Fibroblast of pulmonary artery (primary cell): ENCODE data around the gene TAB2.
"Not testable (repeated sequence)": the region's sequence is repeated elsewhere in the genome, so short reads cannot be mapped to it uniquely, and the experiment has no call there.

ENCODE experiments used
- DNase-seq: peaks from one replicate; pipeline ENCODE4 v3.0.0-alpha.2; 2010; ENCODE audit warnings: low read depth
- H3K4me3 ChIP-seq: replicated peaks from 2 replicates; pipeline ENCODE4 v1.5.1; 2011; ENCODE audit warnings: low read depth, mild to moderate bottlenecking, control low read depth, low read length, moderate library complexity
- CTCF ChIP-seq: IDR thresholded peaks from 2 replicates; pipeline ENCODE4 v1.5.1; 2011; ENCODE audit warnings: mild to moderate bottlenecking, control low read depth, low read length, inconsistent platforms; ENCODE audit errors: missing control alignments

Gene TAB2

DNA sequence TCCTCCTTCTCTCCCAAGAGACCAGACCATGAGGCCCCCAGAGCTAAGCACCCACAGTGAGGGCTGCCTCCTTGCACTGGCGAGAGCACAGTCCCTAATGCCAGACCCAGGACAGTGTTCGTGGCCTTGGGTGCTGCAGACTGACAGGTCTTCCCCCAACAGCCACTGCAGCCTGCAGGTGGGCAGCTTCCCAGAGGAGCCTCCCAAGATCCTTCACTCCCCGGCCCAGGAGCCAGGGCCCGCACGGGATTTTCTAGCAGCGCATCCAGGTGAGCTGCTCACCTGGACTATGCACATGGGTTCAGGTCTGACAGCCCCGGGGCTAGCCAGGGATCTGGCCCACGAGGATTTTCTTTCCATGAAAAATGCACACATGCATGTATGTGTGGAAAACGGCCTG, 124.2 kb downstream of the TAB2 start:
- no peak for DNase-seq
- TF ChIP-seq CTCF, result no peak
- no peak overlapping the region for H3K4me3 ChIP-seq

DNA sequence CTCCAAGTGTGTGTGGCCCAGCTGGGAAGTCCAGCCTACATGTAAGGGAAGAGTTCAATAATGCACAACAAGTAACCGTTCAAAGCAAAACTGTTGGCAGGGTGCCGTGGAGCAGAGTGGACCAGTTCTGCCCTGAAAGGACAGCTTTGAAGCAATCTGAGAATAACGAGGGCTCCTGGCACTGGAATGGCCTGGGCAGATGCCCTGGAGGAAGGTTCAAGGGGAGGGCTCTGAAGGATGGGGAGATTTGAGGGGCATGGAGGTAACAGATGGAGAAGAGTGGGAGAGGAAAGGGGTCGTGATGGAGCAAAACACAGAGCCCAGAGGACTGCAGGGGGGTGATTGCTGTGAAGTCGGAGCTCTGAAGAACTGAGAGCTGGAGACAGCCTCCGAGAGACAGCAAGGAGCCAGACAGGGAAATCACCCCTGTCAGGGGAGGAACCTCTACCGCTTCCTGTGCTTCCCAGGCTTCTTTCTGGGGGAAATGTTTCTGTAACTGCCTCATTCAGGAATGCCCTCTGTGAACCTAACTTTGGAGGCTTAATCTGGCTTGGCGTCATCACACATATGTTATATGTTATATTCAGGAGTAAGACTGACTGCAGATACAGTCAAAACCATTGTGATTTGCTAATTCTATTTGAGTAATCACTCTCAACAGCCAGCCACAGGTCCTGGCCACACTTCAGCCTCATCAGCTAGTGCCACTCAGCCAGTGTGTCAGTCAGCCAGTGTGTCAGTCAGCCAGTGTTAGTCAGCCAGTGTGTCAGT, 126.1 kb downstream of the TAB2 start:
- no peak for TF ChIP-seq CTCF
- DNase-seq, result peak; percentile 87
- H3K4me3 ChIP-seq, result no peak overlapping the region

DNA sequence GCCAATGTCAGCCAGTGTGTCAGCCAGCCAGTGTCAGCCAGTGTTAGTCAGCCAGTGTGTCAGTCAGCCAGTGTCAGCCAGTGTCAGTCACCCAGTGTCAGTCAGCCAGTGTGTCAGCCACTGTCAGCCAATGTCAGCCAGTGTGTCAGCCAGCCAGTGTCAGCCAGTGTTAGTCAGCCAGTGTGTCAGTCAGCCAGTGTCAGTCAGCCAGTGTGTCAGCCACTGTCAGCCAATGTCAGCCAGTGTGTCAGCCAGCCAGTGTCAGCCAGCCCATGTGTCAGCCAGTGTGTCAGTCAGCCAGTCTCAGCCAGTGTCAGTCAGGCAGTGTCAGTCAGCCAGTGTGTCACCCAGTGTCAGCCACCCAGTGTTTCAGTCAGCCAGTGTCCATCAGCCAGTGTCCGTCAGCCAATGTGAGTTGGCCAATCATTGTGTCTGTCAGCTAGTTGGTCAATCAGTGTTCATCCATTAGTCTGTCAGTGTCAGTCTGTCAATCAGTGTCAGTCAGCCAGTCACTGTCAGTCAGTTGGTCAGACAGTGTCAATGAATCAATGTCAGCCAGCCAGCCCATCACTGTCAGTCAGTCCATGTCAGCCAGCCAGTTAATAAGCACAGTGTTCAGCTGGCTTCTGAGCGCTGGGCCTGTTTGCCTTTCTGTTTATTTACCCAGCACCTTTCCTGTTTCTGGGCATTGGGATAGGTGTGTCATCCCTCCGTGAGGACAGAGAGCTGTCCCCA, 127.0 kb downstream of the TAB2 start:
- not testable (repeated sequence) for DNase-seq, H3K4me3 ChIP-seq

DNA sequence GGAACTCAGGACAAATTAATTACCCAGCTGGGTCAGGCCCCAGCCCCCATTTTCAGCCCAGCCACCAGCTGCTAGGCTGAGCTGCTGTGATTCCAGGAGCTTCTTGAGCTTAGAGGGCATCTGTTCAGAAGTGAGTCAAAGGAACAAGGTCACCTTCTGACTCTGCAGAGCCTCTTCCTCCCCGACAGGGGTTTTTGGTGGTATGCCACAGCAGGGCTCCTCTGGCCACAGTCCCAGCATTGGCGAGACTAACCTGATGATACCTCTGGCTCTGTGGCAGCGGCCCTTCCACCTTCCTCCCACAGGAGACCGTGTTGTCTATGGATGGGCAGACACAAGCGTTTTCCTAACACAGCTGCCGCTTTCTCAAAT, 127.6 kb downstream of the TAB2 start:
- no peak for TF ChIP-seq CTCF
- DNase-seq, result no peak
- no peak overlapping the region for H3K4me3 ChIP-seq

DNA sequence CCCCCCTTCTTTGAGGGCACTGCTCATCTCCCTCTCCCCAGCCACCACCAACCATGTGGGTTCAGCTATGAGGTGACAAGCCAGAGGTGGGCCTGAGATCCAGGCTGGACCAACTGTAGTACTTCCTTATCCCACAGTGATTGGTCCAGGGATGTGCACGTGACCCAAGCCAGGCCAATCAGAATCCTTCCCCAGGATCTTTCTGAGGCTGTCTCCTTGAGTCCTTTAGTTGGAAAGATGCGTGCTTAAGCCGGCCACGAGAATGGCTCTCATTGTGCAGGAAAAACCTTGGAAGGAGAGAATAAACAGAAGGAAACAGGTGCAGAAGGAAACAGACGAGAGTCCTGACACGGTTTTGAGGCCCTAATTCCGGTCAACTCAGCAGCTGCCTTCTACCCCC, 128.1 kb downstream of the TAB2 start:
- no peak for TF ChIP-seq CTCF
- no peak overlapping the region for H3K4me3 ChIP-seq
- DNase-seq, result no peak

DNA sequence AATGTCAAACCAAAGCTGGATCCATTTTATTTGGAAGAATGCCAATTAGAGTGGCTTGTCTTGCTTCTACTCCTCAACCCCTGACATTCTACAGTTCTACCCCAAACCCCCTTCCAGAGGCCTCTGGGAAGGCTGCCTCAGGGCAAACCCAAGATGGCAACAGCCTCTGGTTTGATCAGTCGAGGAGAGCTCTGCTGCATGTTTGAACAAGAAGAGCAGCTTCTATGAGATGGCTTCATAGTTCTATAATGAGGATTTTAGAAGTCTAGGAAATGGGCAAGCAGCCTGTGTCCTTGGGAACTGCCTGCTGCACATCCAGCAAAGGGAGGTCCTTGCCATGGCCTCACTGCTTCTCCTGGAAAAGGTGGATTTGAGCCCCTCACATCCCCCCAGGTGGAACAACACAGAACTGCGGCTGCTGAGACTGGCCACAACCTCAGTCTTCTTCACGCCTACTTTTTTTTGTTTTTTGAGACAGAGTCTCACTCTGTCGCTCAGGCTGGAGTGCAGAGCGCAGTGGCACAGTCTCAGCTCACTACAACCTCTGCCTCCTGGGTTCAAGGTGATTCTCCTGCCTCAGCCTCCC, 129.4 kb downstream of the TAB2 start:
- no peak for TF ChIP-seq CTCF
- H3K4me3 ChIP-seq, result no peak overlapping the region
- no peak for DNase-seq

DNA sequence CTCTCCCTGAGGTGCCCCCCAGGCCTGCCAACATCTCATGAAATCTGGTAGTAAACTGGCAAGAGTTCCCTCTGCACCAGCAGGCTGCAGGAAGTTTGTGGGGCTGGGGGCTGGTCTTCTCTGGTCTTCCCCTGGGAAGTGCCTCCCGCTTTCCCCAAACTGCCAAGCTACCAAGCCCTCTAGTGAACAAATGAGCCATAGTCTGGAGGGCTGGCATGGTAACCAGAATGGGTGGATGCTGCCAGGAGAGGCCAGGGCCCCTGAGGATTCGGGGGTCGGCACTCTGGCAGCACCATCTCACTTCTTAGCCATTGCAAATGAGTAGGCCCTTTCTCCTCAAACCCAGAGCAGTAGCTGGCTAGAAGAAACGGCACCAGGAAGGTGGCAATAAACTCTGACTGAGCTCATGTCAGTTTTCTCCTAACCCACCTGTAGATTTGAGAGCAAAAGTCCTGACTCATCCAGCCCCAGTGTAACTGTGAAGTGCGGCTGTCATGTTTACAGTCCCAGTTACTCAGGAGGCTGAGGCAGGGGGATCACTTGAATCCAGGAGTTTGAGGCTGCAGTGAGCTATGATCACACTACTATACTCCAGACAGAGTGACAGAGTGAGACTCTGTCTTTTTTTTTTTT, 131.4 kb downstream of the TAB2 start:
- DNase-seq, result no peak
- no peak for TF ChIP-seq CTCF
- H3K4me3 ChIP-seq, result no peak overlapping the region
